Activated naive CD4-positive, alpha-beta T cell treated with anti-CD3 and anti-CD28 coated beads, Interleukin-2, amount 50 U/mL, for 72 hours (primary cell): Measurements from ENCODE around the gene TICRR. TPM values are rescaled to one million over a fixed set of nuclear protein-coding genes. Genes with fewer than 3 reads are reported as not detected.
"Not testable (repeated sequence)": the region's sequence is repeated elsewhere in the genome, so short reads cannot be mapped to it uniquely, and the experiment has no call there.

Experiments used
- ATAC-seq, 2 donors: fragments of 150-1000 bp; cut with Tn5 transposase; 2 replicates each; pipeline ENCODE4 v1.10.0; 2021; ENCODE audit warnings: mild to moderate bottlenecking in 2 of 2, moderate library complexity in 2 of 2
- DNase-seq, 2 donors: peaks; one replicate each; pipeline ENCODE4 v3.0.0; 2021 to 2022; ENCODE audit warnings: low spot score in 2 of 2
- H3K27ac Mint-ChIP-seq, 2 donors: one replicate each; pipeline ENCODE4 v1.8.0; 2022; ENCODE audit warnings: mild to moderate bottlenecking in 2 of 2, mixed read lengths in 2 of 2
- H3K36me3 Mint-ChIP-seq, 2 donors: one replicate each; pipeline ENCODE4 v1.8.0; 2022; ENCODE audit warnings: mixed read lengths in 2 of 2
- H3K9me3 Mint-ChIP-seq, 2 donors: one replicate each; pipeline ENCODE4 v1.8.0; 2022; ENCODE audit warnings: mixed read lengths in 2 of 2
- total RNA-seq, 2 donors: library from RNA; stranded (reverse); gene quantifications; one replicate each; pipeline ENCODE4 v1.2.3, GENCODE V29; 2022

The TICRR gene
- total RNA-seq, 2 donors from 2014 or later: 22.8 to 30.8 TPM

DNA sequence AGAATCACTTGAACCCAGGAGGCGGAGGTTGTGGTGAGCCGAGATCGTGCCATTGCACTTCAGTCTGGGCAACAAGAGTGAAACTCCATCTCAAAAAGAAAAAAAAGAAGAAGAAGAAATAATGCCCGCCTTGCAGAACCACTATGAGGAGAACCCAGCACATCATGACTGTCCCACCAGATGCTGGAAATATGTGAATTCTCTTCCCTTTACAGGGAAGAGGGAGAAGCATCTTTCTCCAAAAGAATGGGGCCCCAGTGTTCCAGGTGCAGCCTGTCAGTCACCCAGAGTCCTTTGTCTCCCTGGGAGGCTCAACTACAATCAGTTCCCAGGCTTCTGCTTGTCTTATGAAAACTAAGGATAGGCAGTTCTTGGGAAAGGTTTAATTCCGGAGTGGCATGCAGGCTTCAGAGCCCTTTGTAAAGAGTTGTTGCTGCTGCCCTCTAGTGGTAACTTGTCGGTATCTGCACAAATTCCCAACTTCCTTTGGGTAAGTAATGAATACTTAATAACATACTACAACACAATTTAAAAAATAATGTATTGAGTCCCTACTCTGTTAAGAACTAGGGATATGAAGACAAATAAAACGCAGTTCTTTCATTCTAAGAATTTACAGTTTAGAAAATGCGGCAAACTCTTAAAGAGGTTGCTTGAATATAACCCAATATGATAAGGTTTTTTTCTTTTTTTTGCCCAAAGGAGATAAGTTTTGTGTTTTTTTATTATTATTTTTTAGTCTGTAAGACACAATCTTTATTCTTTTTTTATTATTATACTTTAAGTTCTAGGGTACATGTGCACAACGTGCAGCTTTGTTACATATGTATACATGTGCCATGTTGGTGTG, 18.6 kb upstream of the TICRR start:
- peak; percentile 43 to 48 for ATAC-seq
- Mint-ChIP-seq H3K9me3 (no peaks in the 10 kb centered on the region), H3K27ac (no peak overlapping the region), H3K36me3 (no peaks in the 10 kb centered on the region)
- DNase-seq: peak in 1 of 2 donors; percentile 44

DNA sequence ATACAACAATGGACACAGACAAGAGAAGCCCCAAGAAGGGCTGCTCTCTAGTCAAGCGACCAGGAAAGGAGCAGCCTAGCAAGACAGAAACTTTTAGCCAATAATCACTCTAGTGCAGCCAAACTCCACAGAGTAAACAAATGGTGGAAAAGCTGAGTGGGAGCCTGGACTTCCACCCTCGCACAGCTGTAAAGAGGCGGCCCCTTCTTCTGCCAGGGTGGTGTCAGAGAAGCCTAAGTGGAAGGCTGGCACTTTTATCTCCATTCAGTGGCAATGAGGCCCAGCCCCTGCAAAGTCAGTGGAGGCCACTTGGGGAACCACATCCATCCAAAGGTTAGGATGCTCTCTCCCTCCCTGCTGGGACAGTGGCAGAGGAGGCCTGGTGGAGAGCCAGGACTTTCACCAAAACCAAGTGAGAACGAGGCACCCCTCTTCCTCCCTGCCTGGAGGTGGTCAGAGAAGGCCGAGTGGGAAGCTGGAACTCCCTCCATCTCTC, 15.5 kb upstream of the TICRR start:
- DNase-seq: no peak
- Mint-ChIP-seq H3K9me3 (no peaks in the 10 kb centered on the region), H3K36me3 (no peaks in the 10 kb centered on the region), H3K27ac (no peak overlapping the region)
- ATAC-seq: no peak

DNA sequence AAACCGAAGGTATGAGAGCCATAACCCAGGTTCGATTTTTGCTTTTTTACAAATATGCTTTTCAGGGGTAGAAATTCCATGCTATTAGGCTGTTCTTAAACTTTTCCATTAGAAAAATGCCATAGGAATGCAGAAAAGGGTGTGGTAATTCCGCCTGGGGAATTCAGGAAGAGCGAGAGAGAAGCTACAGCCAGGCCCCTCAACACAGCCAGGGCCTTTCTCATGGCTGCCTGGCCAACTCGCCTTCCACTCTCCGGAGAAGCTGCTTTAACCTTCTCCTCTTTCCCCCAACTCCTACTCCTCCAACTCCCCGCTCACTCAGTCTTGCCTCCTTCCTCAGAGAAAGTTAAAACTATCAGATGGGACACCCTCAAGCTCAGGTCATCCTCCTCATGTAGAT, 9.1 kb upstream of the TICRR start:
- ATAC-seq: no peak
- Mint-ChIP-seq H3K27ac (no peak overlapping the region), H3K36me3 (no peaks in the 10 kb centered on the region), H3K9me3 (no peaks in the 10 kb centered on the region)
- no peak for DNase-seq

DNA sequence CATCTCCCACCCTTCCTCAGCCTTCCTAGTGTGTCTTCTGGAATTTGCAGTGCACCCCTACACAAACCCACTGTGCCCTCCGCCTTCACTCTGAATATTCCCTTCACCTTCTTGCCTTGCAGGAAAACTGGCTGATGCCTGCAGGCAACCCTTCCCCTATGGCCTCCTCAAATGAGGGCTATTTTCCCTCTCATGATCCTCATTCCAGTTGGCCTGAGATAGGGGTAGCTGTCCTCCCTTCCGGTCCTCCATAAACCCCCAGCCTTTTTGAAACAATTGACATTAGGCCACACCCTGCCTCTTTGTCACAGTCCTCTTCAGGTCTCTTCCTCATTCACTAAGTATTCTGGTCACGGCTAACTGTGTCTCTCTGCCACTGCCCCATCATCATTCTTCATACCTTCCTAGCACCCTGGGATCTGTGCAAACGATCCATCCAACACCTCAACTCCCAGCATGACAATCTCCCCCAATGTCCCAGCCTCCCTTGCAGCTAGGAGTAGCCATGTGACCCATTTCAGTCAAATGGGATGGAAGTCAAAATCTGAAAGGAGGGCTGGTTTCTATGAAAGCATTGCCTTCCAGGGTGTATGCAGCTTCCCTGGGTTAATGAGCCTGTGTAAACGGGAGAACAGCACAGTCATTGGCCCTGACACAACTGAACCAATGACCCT, 8.5 kb upstream of the TICRR start:
- DNase-seq (no peak), ATAC-seq (no peak)
- Mint-ChIP-seq H3K9me3 (no peaks in the 10 kb centered on the region), H3K36me3 (no peaks in the 10 kb centered on the region), H3K27ac (no peak overlapping the region)

DNA sequence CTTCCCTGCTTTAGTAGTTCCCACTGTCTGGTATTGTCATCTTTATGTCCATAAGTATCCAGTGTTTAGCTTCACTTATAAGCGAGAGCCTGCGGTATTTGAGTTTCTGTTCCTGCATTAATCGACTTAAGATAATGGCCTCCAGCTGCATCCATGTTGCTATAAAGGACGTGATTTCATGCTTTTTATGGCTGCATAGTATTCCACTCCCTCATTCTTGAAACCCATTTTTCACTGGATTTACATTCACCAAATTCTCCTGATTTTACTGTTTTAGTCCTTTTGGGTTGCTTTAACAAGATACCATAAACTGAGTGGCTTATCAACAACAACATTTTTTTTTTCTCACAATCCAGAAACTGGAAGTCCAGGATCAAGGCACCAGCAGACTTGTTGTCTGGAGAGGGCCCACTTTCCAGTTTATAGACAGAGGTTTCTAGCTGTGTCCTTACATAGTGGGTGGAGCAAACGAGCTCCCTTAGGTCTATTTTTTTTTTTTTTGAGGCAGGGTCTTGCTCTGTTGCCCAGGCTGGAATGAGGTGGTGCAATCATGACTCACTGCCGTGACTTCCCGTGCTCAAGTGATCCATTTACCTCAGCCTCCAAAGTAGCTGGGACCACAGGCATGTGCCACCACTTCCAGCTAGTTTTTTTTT, 6.1 kb upstream of the TICRR start:
- no peak for ATAC-seq
- Mint-ChIP-seq H3K9me3 (no peaks in the 10 kb centered on the region), H3K36me3 (no peaks in the 10 kb centered on the region), H3K27ac (no peak overlapping the region)
- no peak for DNase-seq

DNA sequence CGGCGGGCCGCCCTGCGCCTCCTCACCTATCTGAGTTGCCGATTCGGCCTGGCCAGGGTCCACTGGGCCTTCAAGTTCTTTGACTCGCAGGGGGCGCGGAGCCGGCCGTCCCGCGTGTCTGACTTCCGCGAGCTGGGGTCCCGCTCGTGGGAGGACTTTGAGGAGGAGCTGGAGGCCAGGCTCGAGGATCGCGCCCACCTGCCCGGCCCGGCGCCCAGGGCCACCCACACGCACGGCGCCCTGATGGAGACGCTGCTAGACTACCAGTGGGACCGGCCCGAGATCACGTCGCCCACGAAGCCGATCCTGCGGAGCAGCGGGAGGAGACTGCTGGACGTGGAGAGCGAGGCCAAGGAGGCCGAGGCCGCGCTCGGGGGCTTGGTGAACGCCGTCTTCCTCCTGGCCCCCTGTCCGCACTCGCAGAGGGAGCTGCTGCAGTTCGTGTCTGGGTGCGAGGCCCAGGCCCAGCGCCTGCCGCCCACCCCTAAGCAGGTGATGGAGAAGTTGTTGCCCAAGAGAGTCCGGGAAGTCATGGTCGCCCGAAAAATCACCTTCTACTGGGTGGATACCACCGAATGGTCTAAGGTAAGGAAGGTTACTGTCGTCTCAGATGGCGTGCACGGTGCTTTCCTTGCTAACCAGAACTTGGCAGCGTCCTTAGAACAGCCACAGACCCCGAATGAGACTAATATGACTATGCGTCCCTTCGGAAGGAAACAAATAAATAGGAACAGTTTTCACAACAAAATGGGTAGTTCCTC, 567 bp downstream of the TICRR start:
- DNase-seq (peak in 1 of 2 donors; percentile 32), ATAC-seq (peak; percentile 23)
- no peaks in the 10 kb centered on the region for H3K9me3 Mint-ChIP-seq
- peaks cover 23 to 46% of the 10 kb centered on the region in 2 donors for H3K36me3 Mint-ChIP-seq
- H3K27ac Mint-ChIP-seq: peak overlapping the region; percentile 36 to 83

DNA sequence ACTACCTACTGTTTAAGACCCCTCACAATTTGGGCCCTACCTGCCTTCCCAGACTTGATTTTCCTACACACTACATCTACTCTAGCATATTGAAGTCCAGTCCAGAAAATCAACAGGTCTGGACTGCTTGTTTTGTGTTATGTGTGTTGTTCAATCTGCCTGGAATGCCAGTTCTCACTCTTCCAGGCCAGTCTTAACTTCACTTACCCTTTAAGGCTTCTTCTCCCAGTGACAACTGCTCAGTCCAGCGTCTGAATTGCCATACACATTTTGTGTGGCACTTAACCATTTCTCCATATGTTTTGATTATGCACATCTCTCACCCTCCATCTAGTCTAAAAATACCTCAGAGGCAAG, 1.1 kb downstream of the TICRR start:
- no peak for ATAC-seq
- H3K36me3 Mint-ChIP-seq: peaks cover 23 to 46% of the 10 kb centered on the region in 2 donors
- no peak for DNase-seq
- H3K27ac Mint-ChIP-seq: peak overlapping the region; percentile 57 to 83
- H3K9me3 Mint-ChIP-seq: no peaks in the 10 kb centered on the region

DNA sequence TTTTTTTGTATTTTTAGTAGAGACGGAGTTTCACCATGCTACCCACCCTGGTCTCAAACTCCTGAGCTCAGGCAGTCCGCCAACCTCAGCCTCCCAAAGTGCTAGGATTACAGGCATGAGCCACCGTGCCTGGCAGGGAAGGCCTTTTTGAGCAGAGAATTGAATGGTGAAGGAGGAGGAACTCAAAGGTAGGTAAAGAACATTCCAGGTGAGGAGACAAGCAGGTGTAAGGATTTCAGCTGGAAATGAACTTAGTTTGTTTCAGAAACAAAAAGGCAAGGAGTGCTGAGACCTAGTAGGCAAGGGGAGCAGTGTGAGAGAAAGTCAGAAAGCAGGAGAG, 2.5 kb downstream of the TICRR start:
- no peaks in the 10 kb centered on the region for H3K9me3 Mint-ChIP-seq
- ATAC-seq (no peak), DNase-seq (no peak)
- H3K36me3 Mint-ChIP-seq: peaks cover 23 to 50% of the 10 kb centered on the region in 2 donors
- H3K27ac Mint-ChIP-seq: peak overlapping the region; percentile 5 to 26

DNA sequence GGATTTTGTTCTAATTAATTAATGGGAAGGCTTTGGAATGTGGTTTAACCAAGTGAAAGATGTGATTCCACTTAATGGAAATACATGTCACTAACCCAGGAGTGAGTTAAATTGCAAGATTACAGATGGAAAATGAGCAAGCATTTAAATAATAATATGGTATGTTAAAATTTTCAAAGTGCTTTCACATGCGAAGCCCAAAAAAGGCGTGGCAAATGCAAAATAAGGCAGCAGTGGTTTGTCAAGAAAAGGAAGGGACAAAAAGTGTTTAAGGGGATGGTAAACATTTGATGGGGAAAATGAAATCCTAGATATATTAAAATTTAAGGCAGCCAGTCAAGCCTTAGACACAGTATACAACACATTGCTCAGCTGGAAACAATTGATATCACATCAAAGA, 2.9 kb downstream of the TICRR start:
- Mint-ChIP-seq H3K9me3 (no peaks in the 10 kb centered on the region), H3K36me3 (peaks cover 23 to 50% of the 10 kb centered on the region in 2 donors), H3K27ac (peak overlapping the region; percentile 5 to 26)
- no peak for ATAC-seq
- DNase-seq: no peak

DNA sequence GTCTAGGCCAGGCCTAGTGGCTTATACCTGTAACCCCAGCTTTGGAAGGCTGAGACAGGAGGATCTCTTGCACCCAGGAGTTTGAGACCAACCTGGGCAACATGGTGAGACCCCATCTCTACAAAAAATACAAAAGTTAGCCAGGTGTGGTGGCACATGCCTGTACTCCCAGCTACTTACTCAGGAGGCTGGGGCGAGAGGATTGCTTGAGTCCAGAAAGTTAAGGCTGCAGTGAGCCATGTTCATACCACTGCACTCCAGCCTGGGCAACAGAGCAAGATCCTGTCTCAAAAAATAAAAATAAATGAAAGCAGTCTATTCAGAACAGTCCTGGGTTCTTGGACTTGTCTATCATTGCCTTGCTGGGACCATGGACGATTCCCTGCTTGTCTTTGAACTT, 5.5 kb downstream of the TICRR start:
- ATAC-seq, H3K9me3 Mint-ChIP-seq, DNase-seq, H3K27ac Mint-ChIP-seq: not testable (repeated sequence)
- peaks cover 22 to 50% of the 10 kb centered on the region in 2 donors for H3K36me3 Mint-ChIP-seq

DNA sequence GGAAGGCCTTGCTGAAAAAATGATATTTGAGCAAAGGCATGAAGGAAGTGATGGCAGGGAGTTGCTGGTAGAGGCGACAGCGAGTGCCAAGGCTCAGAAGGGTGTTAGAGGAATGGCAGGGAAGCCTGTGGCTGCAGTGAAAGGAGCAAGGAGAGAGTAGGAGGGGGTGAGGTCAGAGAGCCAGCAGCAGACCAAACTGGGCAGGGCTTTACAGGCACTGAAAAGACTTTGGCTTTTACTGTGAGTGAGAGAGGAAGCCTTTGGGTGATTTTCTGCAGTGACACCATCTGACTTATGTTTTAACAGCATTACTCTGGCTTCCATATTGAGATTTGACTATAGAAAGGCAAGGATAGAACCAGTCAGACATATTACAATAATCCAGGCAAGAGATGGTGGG, 11.4 kb downstream of the TICRR start:
- DNase-seq (no peak), ATAC-seq (no peak)
- peaks cover 0 to 13% of the 10 kb centered on the region in 2 donors for H3K36me3 Mint-ChIP-seq
- no peak overlapping the region for H3K27ac Mint-ChIP-seq
- H3K9me3 Mint-ChIP-seq: no peaks in the 10 kb centered on the region

DNA sequence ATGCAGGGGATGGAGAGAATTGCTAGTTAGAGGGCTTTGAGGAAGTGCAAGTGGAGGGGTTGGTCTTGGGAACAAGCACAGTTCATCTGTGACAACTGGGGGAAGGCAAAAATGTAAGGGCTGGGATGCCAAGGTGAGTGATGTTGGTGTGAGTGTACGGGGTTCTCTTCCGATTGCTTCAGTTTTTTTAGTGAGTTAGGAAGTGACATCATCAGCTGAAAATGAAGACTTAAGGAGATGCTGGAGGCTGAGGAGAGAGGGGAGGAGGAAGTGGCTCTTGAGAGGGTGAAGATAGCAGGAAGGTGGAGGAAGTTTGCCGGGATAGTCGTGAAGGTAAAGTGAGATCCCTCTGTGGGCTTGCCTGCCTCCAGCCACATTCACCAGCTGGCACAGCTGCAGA, 12.7 kb downstream of the TICRR start:
- Mint-ChIP-seq H3K9me3 (no peaks in the 10 kb centered on the region), H3K36me3 (peaks cover 0 to 13% of the 10 kb centered on the region in 2 donors), H3K27ac (no peak overlapping the region)
- ATAC-seq (no peak), DNase-seq (no peak)

DNA sequence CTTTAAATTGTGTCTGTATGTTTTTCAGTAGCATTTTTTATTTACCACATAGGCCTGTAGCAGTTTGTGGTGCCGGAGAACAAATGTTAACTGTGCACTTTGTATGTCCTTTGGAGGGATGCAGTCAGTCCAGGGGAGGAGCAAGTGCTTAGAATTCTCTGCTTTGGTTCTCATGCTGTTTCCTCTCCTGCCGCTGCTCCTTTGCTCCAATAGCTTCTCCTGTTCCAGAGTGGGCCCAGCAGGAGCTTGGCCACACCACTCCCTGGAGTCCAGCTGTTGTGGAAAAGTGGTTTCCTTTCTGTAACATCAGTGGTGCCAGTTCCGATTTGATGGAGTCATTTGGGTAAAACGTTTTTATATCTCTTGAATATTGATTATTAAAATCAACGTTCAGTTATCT, 16.6 kb downstream of the TICRR start:
- Mint-ChIP-seq H3K9me3 (no peaks in the 10 kb centered on the region), H3K36me3 (peaks cover 0 to 39% of the 10 kb centered on the region in 2 donors), H3K27ac (no peak overlapping the region)
- DNase-seq: no peak
- ATAC-seq: no peak

DNA sequence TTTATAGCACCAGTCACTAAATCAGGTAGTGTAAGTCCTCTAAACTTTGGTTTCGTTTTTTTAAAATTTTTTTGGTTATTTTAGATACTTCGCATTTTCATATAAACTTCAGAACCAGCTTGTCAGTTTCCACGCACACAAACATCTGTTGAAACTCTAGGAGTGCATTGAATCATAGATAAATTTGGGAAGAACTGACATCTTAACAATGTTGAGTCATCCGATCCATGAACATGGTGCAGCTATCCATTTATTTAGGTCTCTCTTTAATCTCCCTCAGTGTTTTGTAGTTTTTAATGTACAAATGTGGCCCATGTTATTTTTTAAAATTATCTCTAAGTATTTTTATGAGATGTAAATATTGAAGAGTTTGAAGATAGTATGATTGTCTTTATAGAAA, 17.7 kb downstream of the TICRR start:
- no peak for ATAC-seq
- Mint-ChIP-seq H3K27ac (no peak overlapping the region), H3K9me3 (no peaks in the 10 kb centered on the region), H3K36me3 (peaks cover 6 to 51% of the 10 kb centered on the region in 2 donors)
- no peak for DNase-seq

DNA sequence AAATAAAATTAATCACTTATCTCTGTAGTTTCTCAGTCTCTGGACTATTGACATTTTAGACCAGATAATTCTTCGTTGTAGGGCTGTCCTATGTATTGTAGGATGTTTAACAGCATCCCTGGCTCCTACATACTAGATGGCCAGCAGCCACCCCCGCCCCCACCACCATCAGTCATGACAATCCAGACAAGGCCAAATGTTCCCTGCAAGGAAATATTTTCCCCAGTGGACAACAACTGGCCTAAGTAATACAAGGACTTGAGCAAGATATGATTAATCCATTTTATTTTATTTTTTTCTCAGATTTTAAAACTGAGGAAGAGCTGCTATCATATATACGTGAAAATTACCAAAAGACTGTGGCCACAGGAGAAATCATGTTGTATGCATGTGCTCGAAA, 23.8 kb downstream of the TICRR start:
- ATAC-seq (no peak), DNase-seq (no peak)
- Mint-ChIP-seq H3K9me3 (no peaks in the 10 kb centered on the region), H3K36me3 (peaks cover 15 to 59% of the 10 kb centered on the region in 2 donors), H3K27ac (no peak overlapping the region)

DNA sequence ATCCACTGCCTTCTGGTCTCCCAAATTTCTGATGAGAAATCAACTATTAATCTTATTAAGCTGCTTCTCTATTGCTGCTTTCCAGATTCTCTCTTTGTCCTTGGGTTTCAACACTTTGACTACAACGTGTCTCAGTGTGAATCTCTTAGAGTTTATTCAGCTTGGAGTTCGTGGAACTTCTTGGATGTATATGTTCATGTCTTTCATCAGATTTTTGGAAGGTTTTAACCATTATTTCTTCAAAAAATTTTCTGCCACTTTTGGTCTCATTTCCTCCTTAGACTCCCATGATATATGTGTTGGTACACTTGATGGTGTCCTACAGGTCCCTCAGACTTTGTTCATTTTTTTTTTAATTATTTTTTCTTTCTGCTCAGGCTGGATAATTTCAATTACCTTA, 36.0 kb downstream of the TICRR start:
- DNase-seq (no peak), ATAC-seq (no peak)
- H3K9me3 Mint-ChIP-seq: peaks cover 21 to 22% of the 10 kb centered on the region in 2 donors
- H3K27ac Mint-ChIP-seq: no peak overlapping the region
- peaks cover 60 to 86% of the 10 kb centered on the region in 2 donors for H3K36me3 Mint-ChIP-seq

DNA sequence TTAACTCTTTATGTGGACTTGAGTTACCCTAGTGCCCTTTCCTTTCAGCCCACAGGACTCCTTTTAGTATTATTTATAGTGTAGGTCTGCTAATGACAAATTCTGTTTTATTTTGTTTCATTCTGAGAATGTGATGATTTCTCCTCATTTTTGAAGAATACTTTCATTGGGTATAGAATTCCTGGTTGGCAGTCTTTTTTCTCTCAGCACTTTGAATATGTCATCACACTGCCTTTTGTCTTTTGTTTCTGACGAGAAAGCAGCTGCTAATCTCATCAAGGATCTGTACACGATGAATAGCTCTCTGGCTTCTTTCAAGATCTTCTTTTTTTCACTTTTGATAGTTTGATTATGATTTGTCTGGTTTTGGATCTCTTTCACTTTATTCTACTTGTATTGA, 37.8 kb downstream of the TICRR start:
- ATAC-seq: no peak
- no peak for DNase-seq
- peaks cover 63 to 86% of the 10 kb centered on the region in 2 donors for H3K36me3 Mint-ChIP-seq
- H3K9me3 Mint-ChIP-seq: peaks cover 21 to 22% of the 10 kb centered on the region in 2 donors
- H3K27ac Mint-ChIP-seq: no peak overlapping the region
